ENCODE data around the gene NADK2.
A peak's percentile ranks its signal among the peaks of the same experiment; 100 is the strongest.

The NADK2 gene

DNA sequence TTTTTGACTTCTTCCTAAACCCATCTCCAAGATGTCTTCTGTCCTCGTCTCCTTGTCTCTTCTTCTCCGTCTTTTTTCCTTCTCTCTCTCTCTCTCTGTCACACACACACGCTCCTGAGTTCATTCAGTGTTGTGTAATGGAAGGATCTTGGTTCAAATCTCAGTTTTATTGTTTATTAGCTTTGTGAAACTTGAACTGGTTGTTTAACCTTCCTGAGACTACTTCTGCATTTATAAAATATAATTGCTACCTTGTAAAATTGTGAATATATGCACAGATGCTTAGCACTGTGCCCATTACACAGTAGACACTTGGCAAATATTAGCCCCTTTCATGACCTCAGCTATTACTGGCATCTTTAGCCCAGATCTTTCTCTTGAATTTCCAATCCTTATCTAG lies 2.4 kb upstream of the NADK2 start:
- DNase-seq = no peak

DNA sequence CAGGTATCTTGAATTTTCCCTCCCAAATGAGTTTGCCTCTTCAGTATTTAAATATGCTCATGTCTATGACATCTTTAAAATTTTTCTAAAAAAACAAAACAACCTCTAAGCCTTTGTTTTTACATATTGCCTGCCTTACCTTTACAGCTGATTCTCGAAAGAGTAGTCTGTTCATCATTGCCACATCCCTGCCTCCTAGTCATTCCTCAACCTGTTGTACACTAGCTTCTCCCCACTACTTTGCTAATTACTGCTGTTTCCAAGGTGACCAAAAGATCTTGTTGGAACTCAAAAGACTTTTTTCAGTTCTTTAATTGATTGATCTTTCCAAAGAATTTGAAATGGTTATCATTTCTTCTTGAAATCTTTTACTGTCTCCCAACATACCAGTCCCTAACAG lies 1.9 kb upstream of the NADK2 start:
- no peak for DNase-seq

DNA sequence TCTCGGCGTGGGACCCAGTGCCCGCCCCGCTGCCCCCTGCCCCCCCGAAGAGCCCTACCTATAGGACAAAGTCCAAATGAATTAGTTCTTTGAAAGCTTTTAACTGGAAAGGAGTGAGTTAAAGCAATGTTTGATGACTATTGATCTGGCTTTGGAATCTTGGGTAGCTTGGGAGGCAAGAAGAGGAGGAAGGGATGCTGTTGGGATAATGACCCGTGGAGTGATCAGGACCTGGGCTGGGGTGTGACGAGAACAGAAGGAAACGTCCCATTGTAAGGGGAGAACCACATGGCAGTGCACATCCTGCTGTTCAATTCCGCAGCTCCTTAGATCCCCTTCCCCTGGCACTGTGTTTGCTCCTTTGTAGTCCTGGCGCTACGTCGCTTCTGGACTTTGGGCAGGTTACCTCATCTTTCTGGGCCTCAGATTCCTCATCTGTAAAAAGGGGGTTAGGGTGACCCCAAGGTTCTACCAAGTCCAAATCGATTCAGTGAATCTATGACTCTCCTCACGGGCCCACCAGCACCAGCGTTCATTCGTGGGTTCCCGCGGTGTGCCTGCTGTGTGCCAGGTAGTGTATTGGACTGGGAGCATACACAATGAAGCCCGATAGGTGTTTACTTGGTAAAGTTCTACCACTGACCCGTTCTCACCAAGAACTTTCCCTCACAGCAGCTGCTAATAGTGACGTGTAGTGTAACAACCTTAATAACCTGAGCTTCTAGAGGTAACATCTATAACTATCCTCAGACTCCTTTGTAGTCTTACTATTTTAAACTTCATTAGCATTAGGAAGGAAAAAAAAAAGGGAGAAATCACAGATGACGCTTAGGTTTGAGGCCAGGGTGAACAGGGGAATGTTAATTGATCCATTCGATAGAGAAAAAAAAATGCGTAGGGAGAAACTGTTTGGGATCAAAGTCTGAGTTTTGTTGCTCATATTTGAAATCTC lies 1.1 kb upstream of the NADK2 start:
- DNase-seq = no peak

- peak; percentile 72 for DNase-seq
Observed at GRCh38 chr5:36240779-36241630, 720 bp downstream of the NADK2 start.

GRCh38 chr5:36239370-36240293 lies 2.1 kb downstream of the NADK2 start:
- no peak for DNase-seq

DNA sequence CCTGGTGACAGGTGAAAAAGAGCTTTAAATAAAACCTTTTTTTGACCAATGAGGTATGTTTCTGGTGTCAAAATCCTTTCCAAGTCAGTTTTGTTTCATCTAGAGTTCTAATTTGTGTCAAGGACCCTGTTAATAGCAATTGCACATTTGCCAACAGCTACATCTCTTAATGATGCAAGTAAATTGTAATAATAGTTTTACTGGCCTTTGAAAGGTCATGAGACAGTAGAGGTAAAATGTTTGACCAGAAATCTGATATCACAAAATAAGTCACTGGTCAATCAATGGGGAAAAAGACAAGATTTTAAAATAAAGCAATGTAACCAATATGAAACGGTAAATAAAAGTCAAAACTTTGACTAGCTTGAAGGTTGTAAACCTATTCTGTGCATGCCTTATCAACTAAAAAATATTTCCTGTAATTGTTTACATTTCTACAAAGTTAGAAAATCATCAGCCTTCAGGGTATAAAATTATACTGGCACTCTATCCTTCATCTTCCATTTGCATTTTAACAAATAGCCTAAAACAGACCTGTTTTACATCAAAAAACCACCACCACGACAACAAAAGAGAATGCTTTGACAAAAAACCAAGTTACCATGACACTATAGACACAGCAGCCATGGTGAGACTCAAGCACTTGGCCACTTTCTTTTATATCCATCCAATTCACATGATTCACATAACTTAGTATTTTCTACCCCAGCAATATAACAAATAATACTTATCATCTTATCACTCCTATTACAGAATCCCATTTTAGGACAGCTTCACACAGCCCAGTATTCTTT lies 3.0 kb downstream of the NADK2 start:
- no peak for DNase-seq

- no peak for DNase-seq
Observed at GRCh38 chr5:36237751-36238150, 4.0 kb downstream of the NADK2 start.

DNA sequence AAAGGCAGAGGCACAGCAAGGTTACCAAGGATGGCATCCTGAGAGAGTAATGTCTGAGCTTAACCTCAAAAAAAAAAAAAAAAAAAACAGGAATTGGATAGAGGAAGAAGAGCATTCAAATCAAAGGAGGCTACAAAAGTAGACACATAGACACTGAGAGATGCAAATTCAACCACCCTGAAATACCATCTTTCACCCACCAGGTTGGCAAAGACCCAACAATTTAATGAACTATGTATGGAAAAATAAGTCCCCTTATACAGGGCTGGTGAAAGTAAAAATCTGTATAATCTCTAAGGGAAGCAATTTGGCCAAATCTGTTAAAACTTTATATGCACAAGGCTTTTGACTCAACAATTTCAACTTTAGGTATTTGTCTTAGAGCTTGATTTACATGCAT lies 4.9 kb downstream of the NADK2 start:
- DNase-seq = no peak

DNA sequence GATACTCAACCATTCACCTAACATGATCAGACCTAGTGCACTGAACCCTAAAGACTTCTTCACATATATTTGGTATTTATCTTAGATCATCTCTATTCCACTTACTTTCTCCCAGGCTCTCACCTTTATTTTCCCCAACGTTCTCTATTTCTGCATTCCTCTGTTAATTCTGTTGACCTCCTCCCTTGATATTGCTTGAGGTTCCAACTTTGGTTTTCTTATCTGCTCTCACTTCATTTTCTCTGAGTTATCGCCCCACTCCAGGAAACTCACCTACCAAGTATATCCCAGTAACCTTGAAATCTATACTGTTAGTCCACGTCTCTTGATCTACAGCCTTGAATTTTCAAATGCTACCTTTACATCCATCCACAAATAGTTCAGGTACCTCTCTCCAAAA lies 9.2 kb downstream of the NADK2 start:
- DNase-seq = no peak

GRCh38 chr5:36230151-36230790 lies 11.5 kb downstream of the NADK2 start:
- DNase-seq = no peak

DNA sequence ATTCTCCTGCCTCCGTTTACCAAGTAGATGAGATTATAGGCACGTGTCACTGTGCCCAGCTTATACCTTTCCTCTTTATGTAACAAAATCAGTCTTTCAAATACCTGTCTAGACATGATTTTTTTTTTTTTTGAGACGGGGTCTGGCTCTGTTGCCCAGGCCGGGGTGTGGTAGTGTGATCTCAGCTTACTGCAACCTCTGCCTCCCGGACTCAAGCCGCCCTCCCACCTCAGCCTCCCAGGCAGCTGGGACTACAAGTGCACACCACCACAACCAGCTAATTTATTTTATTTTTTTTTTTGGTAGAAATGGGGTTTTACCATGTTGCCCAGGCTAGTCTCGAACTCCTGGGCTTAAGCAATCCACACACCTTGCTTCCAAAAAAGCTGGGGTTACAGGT lies 13.2 kb downstream of the NADK2 start:
- no peak for DNase-seq

DNA sequence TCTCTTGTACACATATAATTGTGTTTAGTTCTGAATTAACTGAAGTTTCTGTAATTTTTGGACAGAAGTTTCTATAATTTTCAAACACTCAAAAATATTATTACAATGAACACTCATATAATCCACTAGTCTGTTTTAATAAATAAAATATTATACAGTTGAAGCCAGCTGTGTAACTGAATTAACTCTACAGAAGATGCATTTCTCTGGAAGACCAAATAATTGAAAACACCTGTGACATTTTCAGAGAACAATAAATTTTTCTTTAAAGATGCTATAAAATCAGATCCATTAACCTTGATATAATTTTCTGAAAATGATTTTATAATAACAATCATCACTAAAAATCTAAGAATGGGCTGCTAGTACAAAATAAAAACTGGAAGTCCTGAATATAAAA lies 14.7 kb downstream of the NADK2 start:
- DNase-seq = no peak

- no peak for DNase-seq
Observed at GRCh38 chr5:36222620-36223019, 19.1 kb downstream of the NADK2 start.

DNA sequence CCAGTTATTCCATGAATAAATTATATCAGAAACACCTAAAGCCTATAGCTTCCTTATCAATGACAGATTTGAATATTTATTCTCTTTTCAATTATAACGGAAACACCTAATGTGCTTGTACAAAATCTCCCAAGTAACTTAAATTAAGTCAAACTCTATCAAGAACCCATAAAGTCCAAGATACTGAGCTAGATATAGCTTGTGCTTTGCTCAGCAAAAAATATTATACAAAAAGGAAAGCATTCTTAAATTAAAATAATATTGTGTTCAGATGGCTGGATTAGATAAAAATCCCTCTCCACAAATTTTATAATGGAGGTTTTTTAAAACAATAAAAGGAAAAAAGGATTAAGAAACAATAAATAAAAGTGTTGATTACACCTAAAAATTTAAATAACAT lies 23.7 kb downstream of the NADK2 start:
- DNase-seq = no peak

DNA sequence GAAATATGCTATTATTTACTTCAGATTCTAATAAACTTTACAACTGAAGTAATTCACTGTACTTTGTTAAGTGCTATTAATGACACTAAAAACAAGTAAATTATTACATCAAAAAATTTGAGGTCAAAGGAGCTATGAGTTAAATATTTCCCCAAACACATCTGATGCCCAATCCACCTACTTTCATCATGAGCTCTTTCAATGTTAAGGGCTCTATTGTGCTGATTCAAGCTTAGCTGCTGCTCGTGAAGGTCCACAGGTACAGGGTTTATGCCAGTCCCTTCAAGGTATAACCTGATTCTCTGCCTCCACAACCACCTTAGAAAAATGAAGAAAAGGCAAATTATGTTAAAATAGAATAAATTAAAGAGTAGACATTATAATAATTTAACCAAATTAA lies 24.2 kb downstream of the NADK2 start:
- DNase-seq = no peak

GRCh38 chr5:36215910-36216309 lies 25.8 kb downstream of the NADK2 start:
- no peak for DNase-seq

GRCh38 chr5:36214436-36214835 lies 27.3 kb downstream of the NADK2 start:
- no peak for DNase-seq

GRCh38 chr5:36209664-36210063 lies 32.1 kb downstream of the NADK2 start:
- DNase-seq = no peak

DNA sequence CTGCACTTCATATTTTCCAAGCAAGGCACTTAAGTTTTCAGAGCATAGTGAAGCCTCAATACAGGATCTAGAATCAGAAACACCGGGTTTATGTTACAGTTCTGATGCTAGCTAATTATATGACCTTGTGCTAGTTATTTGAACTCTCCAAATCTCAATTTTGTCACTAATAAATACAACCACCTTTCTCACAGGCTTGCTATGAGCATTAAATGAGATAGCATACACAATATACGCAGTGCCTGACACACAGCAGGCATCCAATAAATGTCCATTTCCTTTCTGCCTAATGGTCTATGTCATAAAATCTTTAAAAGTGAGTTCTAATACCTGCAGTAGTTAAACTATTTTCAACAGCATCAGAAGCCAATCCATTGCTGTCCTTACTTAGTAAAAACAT lies 32.9 kb downstream of the NADK2 start:
- DNase-seq = no peak

DNA sequence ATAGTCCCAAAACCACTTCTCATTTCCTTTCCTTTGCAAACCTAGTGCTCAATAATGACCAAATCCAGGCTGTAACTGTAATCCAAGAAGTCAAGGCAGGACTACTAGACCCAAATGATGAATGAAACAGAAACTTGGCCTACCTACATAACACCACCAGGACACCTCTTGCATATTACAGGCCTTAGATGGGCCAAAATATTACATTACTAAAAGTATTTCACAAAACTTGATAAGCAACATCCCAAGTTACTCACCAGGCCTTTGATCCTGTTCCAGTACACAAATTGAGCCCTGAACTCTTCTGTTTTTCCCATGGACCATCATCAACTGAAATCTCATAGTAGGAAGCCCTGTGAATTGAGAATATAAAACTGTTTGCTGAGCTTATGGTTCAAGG lies 34.8 kb downstream of the NADK2 start:
- no peak for DNase-seq

DNA sequence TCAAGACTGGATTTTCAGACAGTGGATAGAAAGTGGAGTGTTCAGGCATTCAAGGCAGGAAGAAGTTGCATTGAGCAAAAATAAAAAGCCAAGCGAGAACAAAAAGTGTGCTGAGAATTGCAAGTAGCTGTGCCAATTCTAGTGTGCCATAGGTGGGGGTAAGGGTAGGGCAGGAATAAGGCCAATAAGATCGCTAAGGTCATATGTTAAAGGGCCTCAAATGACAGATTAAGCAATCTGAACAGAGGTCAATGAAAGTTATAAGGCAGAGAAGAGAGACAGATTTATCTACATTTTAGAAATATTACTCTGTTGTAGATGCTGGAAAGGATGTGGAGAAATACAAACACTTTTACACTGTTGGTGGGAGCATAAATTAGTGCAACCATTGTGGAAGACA lies 36.4 kb downstream of the NADK2 start:
- no peak for DNase-seq
